Uterus (tissue), 2 donors: ENCODE measurements around the gene GNAO1.

Source experiments
- CTCF ChIP-seq, 4 experiments: fragments of 200-600 bp in 2 of 4; fragments of 450-650 bp in 2 of 4; sonication (generic) in 2 of 4; IDR thresholded peaks; one replicate each; pipeline ENCODE4 v1.5.1; 2016 to 2019; ENCODE audit warnings: antibody characterized with exemption in 4 of 4, mild to moderate bottlenecking in 2 of 4, moderate library complexity in 1 of 4
- POLR2A ChIP-seq, 2 donors: fragments of 450-650 bp; IDR thresholded peaks; one replicate each; pipeline ENCODE4 v1.6.1; 2016; ENCODE audit warnings: antibody characterized with exemption in 2 of 2, mild to moderate bottlenecking in 1 of 2, moderate library complexity in 1 of 2

DNA sequence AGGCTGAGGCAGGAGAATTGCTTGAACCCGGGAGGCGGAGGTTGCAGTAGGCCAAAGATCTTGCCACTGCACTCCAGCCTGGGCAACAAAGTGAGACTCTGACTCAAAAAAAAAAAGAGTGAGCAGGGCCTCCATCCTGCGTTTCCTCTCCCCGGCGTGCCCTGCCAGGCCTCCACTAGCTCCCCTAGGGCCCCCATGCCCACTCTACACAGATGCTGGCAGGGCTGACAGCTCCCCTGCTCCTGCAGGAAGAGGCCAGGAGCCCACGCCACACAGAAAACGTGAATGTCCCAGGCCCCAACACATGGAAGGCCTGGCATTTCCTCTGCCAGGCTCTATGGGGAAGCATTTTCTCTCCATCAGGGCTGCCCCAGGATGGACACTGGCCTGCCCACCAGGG, 124.7 kb downstream of the GNAO1 start:
- no peak for TF ChIP-seq CTCF (IDR thresholded peaks at IDR 0.05)
- TF ChIP-seq POLR2A (IDR thresholded peaks at IDR 0.05) = no peak
